HepG2 (cell line): ENCODE data around the gene POLR3GL. TPM values are rescaled to one million over a fixed set of nuclear protein-coding genes. Genes with fewer than 3 reads are reported as not detected.
A peak's percentile ranks its signal among the peaks of the same experiment; 100 is the strongest.

Experiments
- ATF7 ChIP-seq, 2 experiments: fragments of 450-650 bp in 1 of 2; sonication (generic) in 1 of 2; formaldehyde crosslinking in 1 of 2; IDR thresholded peaks; 2 replicates each; pipeline versions ENCODE4 v1.4.0 to v1.6.1; 2016 to 2020; ENCODE audit warnings: antibody characterized with exemption in 1 of 2, mild to moderate bottlenecking in 1 of 2, missing genetic modification reagents in 1 of 2
- KAT2B ChIP-seq: fragments of 150-350 bp; IDR thresholded peaks from 2 replicates; pipeline ENCODE4 v1.6.1; 2014; ENCODE audit warnings: low read depth, low read length, borderline replicate concordance
- KLF12 ChIP-seq: sonication (generic); formaldehyde crosslinking; IDR thresholded peaks from 2 replicates; pipeline ENCODE4 v1.4.0; 2020; ENCODE audit warnings: missing genetic modification reagents, borderline replicate concordance
- KLF13 ChIP-seq: sonication (generic); formaldehyde crosslinking; IDR thresholded peaks from 2 replicates; pipeline ENCODE4 v1.4.0; 2020; ENCODE audit warnings: mild to moderate bottlenecking, missing genetic modification reagents
- KLF9 ChIP-seq: IDR thresholded peaks from 2 replicates; pipeline ENCODE4 v1.6.1; 2016; ENCODE audit warnings: low read depth
- NFE2L2 ChIP-seq: fragments of 150-350 bp; IDR thresholded peaks from 2 replicates; pipeline ENCODE4 v1.6.1; 2014; ENCODE audit warnings: low read length
- NFIC ChIP-seq: IDR thresholded peaks from 2 replicates; pipeline ENCODE4 v1.6.1; 2012; ENCODE audit warnings: mild to moderate bottlenecking, low read length, inconsistent platforms
- POLR2A ChIP-seq, 2 experiments: IDR thresholded peaks; 2 replicates each; pipeline ENCODE4 v1.6.1; 2011; ENCODE audit warnings: low read depth in 2 of 2, low read length in 2 of 2, mild to moderate bottlenecking in 1 of 2, moderate library complexity in 1 of 2; ENCODE audit not compliant: insufficient read depth in 1 of 2
- SAP130 ChIP-seq: IDR thresholded peaks from 2 replicates; pipeline ENCODE4 v1.6.1; 2016; ENCODE audit warnings: low read depth
- SIX1 ChIP-seq: sonication (generic); formaldehyde crosslinking; IDR thresholded peaks from 2 replicates; pipeline ENCODE4 v1.4.0; 2020; ENCODE audit warnings: missing genetic modification reagents, borderline replicate concordance
- TRIM22 ChIP-seq: fragments of 450-650 bp; IDR thresholded peaks from 2 replicates; pipeline ENCODE4 v1.6.1; 2017
- UBTF ChIP-seq: sonication (generic); formaldehyde crosslinking; IDR thresholded peaks from 2 replicates; pipeline ENCODE4 v1.4.0; 2020; ENCODE audit warnings: mild to moderate bottlenecking, missing genetic modification reagents
- ZBTB4 ChIP-seq: sonication (generic); formaldehyde crosslinking; IDR thresholded peaks from 2 replicates; pipeline ENCODE4 v1.4.0; 2020; ENCODE audit warnings: missing genetic modification reagents, mild to moderate bottlenecking, borderline replicate concordance
- ZFP91 ChIP-seq: sonication (generic); formaldehyde crosslinking; IDR thresholded peaks from 2 replicates; pipeline ENCODE4 v1.9.0; 2022; ENCODE audit warnings: missing genetic modification reagents, mild to moderate bottlenecking, borderline replicate concordance
- ZNF282 ChIP-seq: fragments of 450-650 bp; IDR thresholded peaks from 2 replicates; pipeline ENCODE4 v1.6.1; 2018; ENCODE audit not compliant: partially characterized antibody
- ZNF3 ChIP-seq: IDR thresholded peaks from 2 replicates; pipeline ENCODE4 v1.7.0; 2017; ENCODE audit warnings: inconsistent platforms
- ZNF558 ChIP-seq: sonication (generic); formaldehyde crosslinking; IDR thresholded peaks from 2 replicates; pipeline ENCODE4 v1.9.0; 2022; ENCODE audit warnings: mild to moderate bottlenecking, missing genetic modification reagents, borderline replicate concordance
- ZNF777 ChIP-seq: sonication (generic); formaldehyde crosslinking; IDR thresholded peaks from 2 replicates; pipeline ENCODE4 v1.4.0; 2020; ENCODE audit warnings: missing genetic modification reagents
- polyA plus RNA-seq, 8 experiments: library from polyadenylated mRNA; depleted of rRNA in 3 of 8; stranded (reverse) in 7 of 8; unstranded in 1 of 8; fragments of >200 nt; fragmentation: Illumina TruSeq in 4 of 8; extraction: Trizol in 4 of 8; gene quantifications; 2 replicates each; pipeline versions ENCODE4 v1.2.1 to v1.2.3, GENCODE V29; 2011 to 2016; ENCODE audit warnings: low read depth in 4 of 8, missing spikeins in 1 of 8, mixed read lengths in 1 of 8; ENCODE audit not compliant: insufficient read depth in 1 of 8
- total RNA-seq, 5 experiments: library from RNA; depleted of rRNA; stranded (reverse); fragments of >200 nt; fragmentation: Illumina TruSeq; extraction: Trizol; gene quantifications; 2 replicates each; pipeline ENCODE4 v1.2.3, GENCODE V29; 2016; ENCODE audit warnings: low read depth in 1 of 5

Gene POLR3GL
- total and polyA plus RNA-seq, 2 of the 13 experiments (the other 11 are each of a cell fraction or from before 2014, with no cell fraction given), result 11.5 to 12.4 TPM

- TF ChIP-seq ZFP91 (peak; percentile 46; the same call in 1 of the 2 replicates), KAT2B (no peak), ZNF558 (CRISPR knock-in tag) (no peak), ZNF282 (no peak), TRIM22 (no peak), SAP130 (CRISPR knock-in tag) (peak; percentile 83), POLR2A (IDR thresholded peaks at IDR 0.05; ENCODE audit: insufficient read depth in 1 of 2, low read depth in 2 of 2, low read length in 2 of 2) (peak; percentile 59 to 71), ZNF777 (peak; percentile 59; the same call in 1 of the 2 replicates), ZBTB4 (CRISPR knock-in tag) (no peak), KLF9 (CRISPR knock-in tag) (no peak), ZNF3 (no peak), SIX1 (CRISPR knock-in tag) (no peak), KLF12 (CRISPR knock-in tag) (0 out of 2 replicates have a peak, but pooled peaks have one; percentile 72), NFIC (no peak), ATF7 (IDR thresholded peaks at IDR 0.05) (no peak), ATF7 (CRISPR knock-in tag; IDR thresholded peaks at IDR 0.05) (no peak), KLF13 (CRISPR knock-in tag) (no peak), UBTF (CRISPR knock-in tag) (peak; percentile 79), NFE2L2 (no peak)
Measured at GRCh38 chr1:145957443-145958319, 6.8 kb upstream of the POLR3GL start, which contains the start of gene LIX1L (continued).
